Osteocyte (in vitro differentiated cells): ENCODE measurements around the gene MTMR12. TPM values are rescaled to one million over a fixed set of nuclear protein-coding genes. Genes with fewer than 3 reads are reported as not detected.
A peak's percentile ranks its signal among the peaks of the same experiment; 100 is the strongest.

Experiments used
- DNase-seq: peaks from one replicate; pipeline ENCODE4 v3.0.0; 2021; ENCODE audit warnings: mixed read lengths; ENCODE audit not compliant: unreplicated experiment; ENCODE audit errors: extremely low spot score
- H3K27ac Mint-ChIP-seq: one replicate; pipeline ENCODE4 v1.8.0; 2021; ENCODE audit warnings: mild to moderate bottlenecking, mixed read lengths; ENCODE audit not compliant: unreplicated experiment
- H3K27me3 Mint-ChIP-seq: one replicate; pipeline ENCODE4 v1.8.0; 2021; ENCODE audit warnings: mixed read lengths; ENCODE audit not compliant: unreplicated experiment
- H3K36me3 Mint-ChIP-seq: one replicate; pipeline ENCODE4 v1.8.0; 2021; ENCODE audit warnings: mixed read lengths; ENCODE audit not compliant: unreplicated experiment
- H3K4me1 Mint-ChIP-seq: one replicate; pipeline ENCODE4 v1.8.0; 2021; ENCODE audit warnings: mixed read lengths; ENCODE audit not compliant: unreplicated experiment
- H3K4me3 Mint-ChIP-seq: one replicate; pipeline ENCODE4 v1.8.0; 2021; ENCODE audit warnings: mild to moderate bottlenecking, moderate library complexity, mixed read lengths; ENCODE audit not compliant: unreplicated experiment
- H3K9me3 Mint-ChIP-seq: one replicate; pipeline ENCODE4 v1.8.0; 2021; ENCODE audit warnings: mixed read lengths; ENCODE audit not compliant: unreplicated experiment
- CTCF ChIP-seq: fragments of 200-600 bp; sonication (generic); IDR thresholded peaks from 2 replicates; pipeline ENCODE4 v1.5.0; 2021; ENCODE audit warnings: antibody characterized with exemption, mild to moderate bottlenecking, moderate library complexity
- total RNA-seq: library from RNA; stranded (reverse); gene quantifications from 2 replicates; pipeline ENCODE4 v1.2.1, GENCODE V29; 2021

The MTMR12 gene
- total RNA-seq, 1 donor from 2014 or later = 23.4 TPM

- H3K9me3 Mint-ChIP-seq = no peaks in the 10 kb centered on the region
- no peak for DNase-seq
- no peak for TF ChIP-seq CTCF
- H3K27ac Mint-ChIP-seq = no peak overlapping the region
- H3K4me3 Mint-ChIP-seq = no peak overlapping the region
- H3K36me3 Mint-ChIP-seq = peaks cover 28% of the 10 kb centered on the region
- peaks cover 31% of the 10 kb centered on the region for H3K4me1 Mint-ChIP-seq
- H3K27me3 Mint-ChIP-seq = no peaks in the 10 kb centered on the region
Observed at GRCh38 chr5:32230356-32231099, 82.2 kb downstream of the MTMR12 start.

- no peak overlapping the region for H3K27ac Mint-ChIP-seq
- no peak for DNase-seq
- no peak overlapping the region for H3K4me3 Mint-ChIP-seq
- TF ChIP-seq CTCF = no peak
- no peaks in the 10 kb centered on the region for H3K9me3 Mint-ChIP-seq
- H3K4me1 Mint-ChIP-seq = peaks cover 34% of the 10 kb centered on the region
- H3K27me3 Mint-ChIP-seq = no peaks in the 10 kb centered on the region
- peaks cover 23% of the 10 kb centered on the region for H3K36me3 Mint-ChIP-seq
Observed at GRCh38 chr5:32229586-32229985, 83.2 kb downstream of the MTMR12 start.

- Mint-ChIP-seq H3K4me1 (peaks cover 34% of the 10 kb centered on the region), H3K27ac (no peak overlapping the region), H3K36me3 (peaks cover 20% of the 10 kb centered on the region), H3K4me3 (no peak overlapping the region), H3K9me3 (no peaks in the 10 kb centered on the region), H3K27me3 (no peaks in the 10 kb centered on the region)
- no peak for TF ChIP-seq CTCF
- DNase-seq = no peak
Observed at GRCh38 chr5:32228816-32229215, 83.9 kb downstream of the MTMR12 start.

GRCh38 chr5:32225445-32225844 is 87.3 kb downstream of the MTMR12 start:
- Mint-ChIP-seq H3K9me3 (no peaks in the 10 kb centered on the region), H3K4me1 (peaks cover 36% of the 10 kb centered on the region), H3K36me3 (peaks cover 18% of the 10 kb centered on the region), H3K4me3 (no peak overlapping the region), H3K27me3 (no peaks in the 10 kb centered on the region), H3K27ac (peak overlapping the region; percentile 74)
- no peak for TF ChIP-seq CTCF
- no peak for DNase-seq

GRCh38 chr5:32223972-32224609 is 88.6 kb downstream of the MTMR12 start:
- no peak for TF ChIP-seq CTCF
- peak overlapping the region; percentile 74 for H3K27ac Mint-ChIP-seq
- no peak for DNase-seq

More at GRCh38 chr5:32223972-32224609, 88.6 kb downstream of the MTMR12 start:
- Mint-ChIP-seq H3K9me3 (no peaks in the 10 kb centered on the region), H3K36me3 (peaks cover 7% of the 10 kb centered on the region), H3K27me3 (no peaks in the 10 kb centered on the region), H3K4me1 (peaks cover 36% of the 10 kb centered on the region), H3K4me3 (no peak overlapping the region)
